VCaP (cell line): ENCODE measurements around the gene PXT1.

Experiments
- H3K27ac ChIP-seq: fragments of 450-650 bp; 2 replicates; pipeline ENCODE4 v1.5.1; 2017
- TF ChIP-seq, protein P1 (sequence below): fragments of 450-650 bp; conservative IDR thresholded peaks from 2 replicates; pipeline ENCODE4 v1.5.1; 2017; ENCODE audit warnings: mild to moderate bottlenecking, moderate library complexity

PXT1 gene

DNA sequence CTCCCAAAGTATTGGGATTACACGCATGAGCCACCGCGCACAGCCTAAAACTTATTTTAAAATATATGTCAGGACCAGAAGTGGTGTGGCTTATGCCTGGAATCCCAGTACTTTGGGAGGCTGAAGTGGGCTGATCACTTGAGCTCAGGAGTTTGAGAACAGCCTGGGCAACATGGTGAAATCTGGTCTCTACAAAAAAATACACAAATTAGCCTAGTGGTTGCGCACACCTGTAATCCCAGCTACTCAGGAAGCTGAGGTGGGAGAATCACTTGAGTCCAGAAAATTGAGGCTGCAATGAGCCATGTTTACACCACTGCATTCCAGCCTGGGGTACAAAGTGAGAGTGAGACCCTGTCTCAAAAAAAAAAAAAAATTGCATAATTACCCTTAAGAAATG lies 13.7 kb downstream of the PXT1 start:
- no peak overlapping the region for H3K27ac ChIP-seq
- TF ChIP-seq, protein P1, sequence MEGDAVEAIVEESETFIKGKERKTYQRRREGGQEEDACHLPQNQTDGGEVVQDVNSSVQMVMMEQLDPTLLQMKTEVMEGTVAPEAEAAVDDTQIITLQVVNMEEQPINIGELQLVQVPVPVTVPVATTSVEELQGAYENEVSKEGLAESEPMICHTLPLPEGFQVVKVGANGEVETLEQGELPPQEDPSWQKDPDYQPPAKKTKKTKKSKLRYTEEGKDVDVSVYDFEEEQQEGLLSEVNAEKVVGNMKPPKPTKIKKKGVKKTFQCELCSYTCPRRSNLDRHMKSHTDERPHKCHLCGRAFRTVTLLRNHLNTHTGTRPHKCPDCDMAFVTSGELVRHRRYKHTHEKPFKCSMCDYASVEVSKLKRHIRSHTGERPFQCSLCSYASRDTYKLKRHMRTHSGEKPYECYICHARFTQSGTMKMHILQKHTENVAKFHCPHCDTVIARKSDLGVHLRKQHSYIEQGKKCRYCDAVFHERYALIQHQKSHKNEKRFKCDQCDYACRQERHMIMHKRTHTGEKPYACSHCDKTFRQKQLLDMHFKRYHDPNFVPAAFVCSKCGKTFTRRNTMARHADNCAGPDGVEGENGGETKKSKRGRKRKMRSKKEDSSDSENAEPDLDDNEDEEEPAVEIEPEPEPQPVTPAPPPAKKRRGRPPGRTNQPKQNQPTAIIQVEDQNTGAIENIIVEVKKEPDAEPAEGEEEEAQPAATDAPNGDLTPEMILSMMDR = peak; percentile 16; the same call in 1 of the 2 replicates

DNA sequence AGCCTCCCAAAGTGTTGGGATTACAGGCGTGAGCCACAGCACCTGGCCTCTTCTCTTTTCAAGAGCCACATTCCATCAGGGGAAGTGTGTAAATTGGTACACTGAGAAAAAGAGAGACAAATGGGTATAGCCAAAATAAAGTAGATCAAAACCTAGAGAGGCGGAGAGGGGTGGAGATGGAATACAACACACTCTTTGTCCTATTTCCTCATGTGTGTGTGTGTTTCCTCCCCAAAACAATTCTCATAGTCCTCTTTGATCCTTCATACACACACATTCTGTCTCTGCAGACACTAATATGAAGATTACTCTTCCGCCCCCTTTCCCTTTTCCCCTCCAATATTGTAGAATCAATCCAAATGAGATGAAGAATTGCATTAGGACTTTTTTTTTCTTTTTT lies 16.0 kb downstream of the PXT1 start:
- H3K27ac ChIP-seq = no peak overlapping the region
- TF ChIP-seq, protein P1 = no peak

DNA sequence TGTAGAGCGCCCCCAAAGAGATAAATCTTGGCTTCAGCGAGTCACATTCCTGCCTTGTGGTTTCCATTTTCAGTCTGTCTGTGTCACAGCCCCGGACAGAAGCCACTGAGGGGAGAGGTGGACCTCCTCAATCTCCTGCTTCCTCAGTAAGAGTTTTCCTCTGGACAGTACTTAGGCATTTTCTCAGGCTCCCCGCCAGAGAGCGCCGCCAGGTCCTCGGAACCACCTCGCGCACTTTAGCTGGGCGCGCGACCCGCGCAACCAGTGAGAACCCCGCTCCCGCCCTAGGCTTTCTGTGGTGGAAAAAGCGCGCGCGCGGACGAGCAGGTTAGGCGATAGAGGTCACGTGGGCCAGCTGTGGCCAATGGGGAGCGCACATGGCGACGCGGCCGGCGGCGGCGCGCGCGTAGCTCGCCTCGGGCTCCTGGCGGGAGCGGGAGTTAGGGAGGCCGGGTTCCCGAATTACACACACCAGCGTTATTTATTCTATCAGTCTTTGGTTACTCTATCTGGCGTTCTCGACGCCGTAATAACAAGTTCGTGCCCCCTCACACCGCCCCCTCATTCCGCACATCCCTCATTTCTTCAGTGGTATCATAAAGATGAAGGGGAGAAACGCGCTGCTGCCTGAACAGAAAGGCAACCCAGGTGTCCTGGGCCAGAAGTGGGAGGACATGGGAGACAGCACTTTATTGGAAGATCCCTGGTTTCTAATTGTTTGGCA lies 19.4 kb downstream of the PXT1 start:
- H3K27ac ChIP-seq = peak overlapping the region; percentile 69

DNA sequence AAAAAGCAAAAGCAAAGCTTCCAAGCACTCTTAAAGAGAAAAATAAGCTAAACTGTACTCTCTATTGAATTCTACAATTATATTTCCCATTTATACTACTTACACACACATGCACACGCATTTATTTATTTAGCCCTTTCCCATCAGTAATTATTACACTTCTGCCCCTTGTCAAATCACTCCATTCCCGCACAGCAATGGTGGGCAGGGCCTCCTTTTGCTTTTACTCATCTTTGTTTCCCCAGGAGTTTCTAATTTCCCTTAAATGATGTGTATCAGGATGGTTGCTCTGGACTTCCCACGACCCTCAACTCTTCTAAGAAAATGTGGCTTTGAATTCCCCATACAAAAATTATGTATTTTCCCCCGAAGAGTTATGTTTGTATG lies 19.9 kb downstream of the PXT1 start:
- H3K27ac ChIP-seq = peak overlapping the region; percentile 69
- TF ChIP-seq, protein P1 = no peak

More for the DNA sequence above, 19.4 kb downstream of the PXT1 start:
- TF ChIP-seq, protein P1 = peak; percentile 78

DNA sequence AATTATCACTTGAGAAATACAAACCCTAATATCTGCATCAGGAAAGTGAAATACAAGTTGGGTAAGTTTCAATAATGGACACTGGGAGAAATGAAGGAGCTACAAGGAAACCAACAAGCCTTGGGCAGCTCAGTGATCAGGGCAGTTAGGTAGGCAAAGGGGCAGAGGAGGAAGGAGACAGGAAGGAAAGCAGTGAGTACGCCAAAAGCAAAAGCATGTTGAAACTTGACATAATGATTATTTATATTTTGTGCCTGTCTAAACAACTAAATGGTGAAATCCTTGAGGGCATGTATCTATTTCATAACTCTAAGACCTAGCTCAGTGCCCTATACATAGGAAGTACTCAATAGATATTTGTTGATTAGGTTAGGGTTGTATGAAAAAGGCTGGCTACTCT lies 23.3 kb downstream of the PXT1 start:
- H3K27ac ChIP-seq = no peak overlapping the region
- TF ChIP-seq, protein P1 = no peak

DNA sequence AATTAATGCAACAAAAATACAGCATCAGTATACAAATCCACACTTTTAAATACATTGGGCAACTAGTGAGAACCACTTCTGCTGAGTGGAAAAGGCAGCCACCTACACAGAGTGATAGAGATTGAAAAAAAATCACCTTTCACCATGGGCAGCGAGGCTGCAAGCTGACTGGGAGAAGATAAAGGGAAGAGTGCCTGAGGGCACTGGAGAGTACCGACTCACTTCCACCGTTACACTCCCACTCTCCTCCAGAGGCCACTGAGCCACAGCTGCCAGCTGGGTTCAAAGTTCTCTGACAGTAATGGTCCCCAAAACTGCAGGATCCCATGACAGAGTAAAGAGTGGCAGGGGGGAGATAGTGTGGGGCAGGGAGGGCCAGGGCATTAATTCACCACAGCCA lies 24.1 kb downstream of the PXT1 start:
- H3K27ac ChIP-seq = no peak overlapping the region
- TF ChIP-seq, protein P1 = no peak

DNA sequence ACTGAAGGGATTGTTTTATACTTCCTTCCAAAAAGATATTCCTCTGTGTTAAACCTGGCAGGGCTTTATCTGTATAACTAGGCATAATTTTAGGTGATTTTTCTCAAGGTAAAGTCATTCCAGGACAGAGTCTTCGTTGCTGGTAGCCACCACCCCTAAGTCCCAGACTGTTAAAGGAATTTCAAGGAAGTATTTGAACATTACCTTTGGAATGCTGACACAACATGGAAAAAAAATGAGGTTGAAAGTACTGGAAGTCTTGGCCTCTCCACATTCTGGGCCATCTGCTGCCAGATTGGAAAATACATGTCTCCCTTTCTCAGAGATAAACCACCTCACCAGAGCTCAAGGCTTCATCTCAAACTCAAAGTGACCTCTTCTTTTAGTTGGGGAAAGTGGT lies 28.2 kb downstream of the PXT1 start:
- TF ChIP-seq, protein P1 = no peak
- no peak overlapping the region for H3K27ac ChIP-seq
